Neural cell (in vitro differentiated cells): Measurements from ENCODE around the gene GPC5. TPM values are rescaled to one million over a fixed set of nuclear protein-coding genes. Genes with fewer than 3 reads are reported as not detected.

ENCODE experiments used
- H2AFZ ChIP-seq: fragments of 200-600, 300-800 bp; sonication (generic), shearing (Covaris generic); 2 replicates; pipeline ENCODE4 v1.6.0; 2014; ENCODE audit warnings: low read depth, mild to moderate bottlenecking, antibody characterized with exemption, low read length, moderate library complexity
- H3F3A ChIP-seq: fragments of 200-600 bp; shearing (Covaris generic); 2 replicates; pipeline ENCODE4 v1.6.1; 2016; ENCODE audit warnings: mild to moderate bottlenecking, moderate library complexity, mixed read lengths, antibody characterized with exemption, low read length; ENCODE audit not compliant: insufficient read depth, poor library complexity, severe bottlenecking
- H3K27ac ChIP-seq: fragments of 200-600, 300-800 bp; sonication (generic), shearing (Covaris generic); 2 replicates; pipeline ENCODE4 v1.5.1; 2014; ENCODE audit warnings: mild to moderate bottlenecking, low read length, moderate library complexity
- H3K27me3 ChIP-seq: fragments of 300-800, 200-600 bp; sonication (generic), shearing (Covaris generic); 2 replicates; pipeline ENCODE4 v1.6.0; 2014; ENCODE audit warnings: mild to moderate bottlenecking, low read depth, low read length, moderate library complexity; ENCODE audit not compliant: insufficient read depth
- H3K36me3 ChIP-seq: fragments of 300-800, 200-600 bp; sonication (generic), shearing (Covaris generic); 2 replicates; pipeline ENCODE4 v1.5.1; 2014; ENCODE audit warnings: mild to moderate bottlenecking, antibody characterized with exemption, low read length, moderate library complexity; ENCODE audit not compliant: insufficient read depth
- H3K4me2 ChIP-seq: fragments of 300-800, 200-600 bp; sonication (generic), shearing (Covaris generic); 2 replicates; pipeline ENCODE4 v1.6.0; 2014; ENCODE audit warnings: mild to moderate bottlenecking, low read length
- H3K4me3 ChIP-seq: fragments of 300-800, 200-600 bp; sonication (generic), shearing (Covaris generic); 2 replicates; pipeline ENCODE4 v1.5.1; 2014; ENCODE audit warnings: mild to moderate bottlenecking, low read length, moderate library complexity
- H3K79me2 ChIP-seq: fragments of 200-600 bp; shearing (Covaris generic); replicated peaks from 2 replicates; pipeline ENCODE4 v1.6.0; 2014; ENCODE audit warnings: mild to moderate bottlenecking, low read length, moderate library complexity; ENCODE audit not compliant: insufficient read depth
- H3K9ac ChIP-seq: fragments of 300-800, 200-600 bp; sonication (generic), shearing (Covaris generic); 2 replicates; pipeline ENCODE4 v1.6.1; 2016; ENCODE audit warnings: mild to moderate bottlenecking, low read length, mixed read lengths
- H3K9me2 ChIP-seq: fragments of 200-600 bp; shearing (Covaris generic); 2 replicates; pipeline ENCODE4 v1.6.1; 2016; ENCODE audit warnings: mild to moderate bottlenecking, low read length, mixed read lengths; ENCODE audit not compliant: insufficient read depth
- H3K9me3 ChIP-seq: fragments of 200-600, 300-800 bp; sonication (generic), shearing (Covaris generic); 2 replicates; pipeline ENCODE4 v1.6.1; 2016; ENCODE audit warnings: mild to moderate bottlenecking, mixed run types, low read length, moderate library complexity, mixed read lengths
- H4K20me1 ChIP-seq: fragments of 200-600 bp; shearing (Covaris generic); 2 replicates; pipeline ENCODE4 v1.6.1; 2016; ENCODE audit warnings: mild to moderate bottlenecking, mixed run types; ENCODE audit not compliant: insufficient read depth
- CTCF ChIP-seq: fragments of 450-650 bp; IDR thresholded peaks from 2 replicates; pipeline ENCODE4 v1.5.1; 2014; ENCODE audit warnings: antibody characterized with exemption, mild to moderate bottlenecking, moderate library complexity; ENCODE audit not compliant: poor library complexity, severe bottlenecking
- EP300 ChIP-seq: fragments of 450-650 bp; conservative IDR thresholded peaks from 2 replicates; pipeline ENCODE4 v1.6.1; 2014; ENCODE audit warnings: antibody characterized with exemption, mild to moderate bottlenecking, moderate library complexity; ENCODE audit not compliant: poor library complexity, severe bottlenecking
- EZH2 ChIP-seq: fragments of 200-600, 300-800 bp; shearing (Covaris generic), sonication (generic); IDR thresholded peaks from 2 replicates; pipeline ENCODE4 v1.6.1; 2014; ENCODE audit warnings: antibody characterized with exemption, low read length, borderline replicate concordance, mild to moderate bottlenecking; ENCODE audit not compliant: insufficient read depth, poor library complexity, severe bottlenecking
- MXI1 ChIP-seq: fragments of 450-650 bp; conservative IDR thresholded peaks from 2 replicates; pipeline ENCODE4 v1.6.1; 2014; ENCODE audit warnings: antibody characterized with exemption, mild to moderate bottlenecking; ENCODE audit not compliant: poor library complexity, severe bottlenecking
- POLR2AphosphoS5 ChIP-seq: IDR thresholded peaks from 2 replicates; pipeline ENCODE4 v1.6.1; 2012
- RAD21 ChIP-seq: fragments of 450-650 bp; conservative IDR thresholded peaks from 2 replicates; pipeline ENCODE4 v1.6.1; 2014; ENCODE audit warnings: antibody characterized with exemption, mild to moderate bottlenecking, moderate library complexity
- REST ChIP-seq: IDR thresholded peaks from 2 replicates; pipeline ENCODE4 v1.6.1; 2012; ENCODE audit warnings: borderline replicate concordance
- SMC3 ChIP-seq: fragments of 450-650 bp; conservative IDR thresholded peaks from 2 replicates; pipeline ENCODE4 v1.6.1; 2014; ENCODE audit warnings: antibody characterized with exemption, mild to moderate bottlenecking, moderate library complexity; ENCODE audit not compliant: poor library complexity
- TAF1 ChIP-seq: IDR thresholded peaks from 2 replicates; pipeline ENCODE4 v1.6.1; 2012; ENCODE audit warnings: low read depth
- polyA plus RNA-seq: library from polyadenylated mRNA; depleted of rRNA; stranded (reverse); fragments of >200 nt; gene quantifications from 2 replicates; pipeline ENCODE4 v1.2.3, GENCODE V29; 2014

The GPC5 gene
- polyA plus RNA-seq, 1 donor from 2014 or later: 5.0 TPM

GRCh38 chr13:91922969-91923592 lies 524.7 kb downstream of the GPC5 start:
- Histone ChIP-seq H3K9me2 (no peaks in the 10 kb centered on the region), H3K9ac (no peak overlapping the region), H3K4me2 (no peak overlapping the region), H3K4me3 (no peak overlapping the region), H3K79me2 (no peaks in the 10 kb centered on the region), H3F3A (no peaks in the 10 kb centered on the region), H3K9me3 (no peaks in the 10 kb centered on the region), H2AFZ (no peak overlapping the region), H3K27ac (no peak overlapping the region), H4K20me1 (no peaks in the 10 kb centered on the region), H3K27me3 (no peaks in the 10 kb centered on the region), H3K36me3 (no peaks in the 10 kb centered on the region)
- no peak for TF ChIP-seq POLR2AphosphoS5
- no peak for TF ChIP-seq MXI1
- peak; percentile 57 for TF ChIP-seq RAD21
- TF ChIP-seq REST: no peak
- peak; percentile 28 for TF ChIP-seq SMC3
- no peak for TF ChIP-seq TAF1
- peak; percentile 59 for TF ChIP-seq CTCF
- TF ChIP-seq EZH2: no peak
- no peak for TF ChIP-seq EP300

GRCh38 chr13:91930687-91931086 lies 532.3 kb downstream of the GPC5 start:
- Histone ChIP-seq H3K4me2 (no peak overlapping the region), H3K4me3 (no peak overlapping the region), H3K79me2 (no peaks in the 10 kb centered on the region), H3F3A (no peaks in the 10 kb centered on the region), H3K9me2 (no peaks in the 10 kb centered on the region), H3K9ac (no peak overlapping the region), H3K27ac (no peak overlapping the region), H3K27me3 (no peaks in the 10 kb centered on the region), H2AFZ (no peak overlapping the region), H3K9me3 (no peaks in the 10 kb centered on the region), H3K36me3 (no peaks in the 10 kb centered on the region), H4K20me1 (no peaks in the 10 kb centered on the region)
- no peak for TF ChIP-seq TAF1
- TF ChIP-seq RAD21: no peak
- no peak for TF ChIP-seq POLR2AphosphoS5
- TF ChIP-seq MXI1: no peak
- TF ChIP-seq EP300: no peak
- no peak for TF ChIP-seq EZH2
- no peak for TF ChIP-seq REST
- TF ChIP-seq SMC3: no peak
- no peak for TF ChIP-seq CTCF
